Activated T-cell treated with anti-CD3 and anti-CD28 coated beads for 24 hours (primary cell): Measurements from ENCODE around the gene KLF13.

Experiments used
- DNase-seq: peaks from one replicate; pipeline ENCODE4 v3.0.0-alpha.2; 2020; ENCODE audit warnings: low read depth

KLF13 gene

GRCh38 chr15:31332681-31333071 is 6.0 kb downstream of the KLF13 start:
- DNase-seq = no peak

- no peak for DNase-seq
Observed at GRCh38 chr15:31333119-31333518, 6.5 kb downstream of the KLF13 start.

GRCh38 chr15:31333820-31334219 is 7.2 kb downstream of the KLF13 start:
- no peak for DNase-seq

- no peak for DNase-seq
Observed at GRCh38 chr15:31335989-31336592, 9.5 kb downstream of the KLF13 start.

GRCh38 chr15:31336593-31337295 is 10.1 kb downstream of the KLF13 start:
- DNase-seq = no peak

- no peak for DNase-seq
Observed at GRCh38 chr15:31337352-31338031, 10.9 kb downstream of the KLF13 start.

GRCh38 chr15:31338318-31338878 is 11.8 kb downstream of the KLF13 start:
- no peak for DNase-seq

- DNase-seq = no peak
Observed at GRCh38 chr15:31338879-31339557, 12.4 kb downstream of the KLF13 start.

- DNase-seq = no peak
Observed at GRCh38 chr15:31339558-31339895, 12.9 kb downstream of the KLF13 start.

GRCh38 chr15:31340047-31340446 is 13.4 kb downstream of the KLF13 start:
- no peak for DNase-seq

GRCh38 chr15:31340592-31340991 is 14.0 kb downstream of the KLF13 start:
- DNase-seq = no peak

GRCh38 chr15:31341071-31341470 is 14.4 kb downstream of the KLF13 start:
- no peak for DNase-seq

GRCh38 chr15:31341496-31342195 is 15.0 kb downstream of the KLF13 start:
- DNase-seq = no peak

- DNase-seq = no peak
Observed at GRCh38 chr15:31342381-31342780, 15.7 kb downstream of the KLF13 start.

- DNase-seq = no peak
Observed at GRCh38 chr15:31342781-31343626, 16.4 kb downstream of the KLF13 start.

GRCh38 chr15:31343831-31344230 is 17.2 kb downstream of the KLF13 start:
- DNase-seq = no peak

GRCh38 chr15:31344266-31344665 is 17.6 kb downstream of the KLF13 start:
- no peak for DNase-seq

- no peak for DNase-seq
Observed at GRCh38 chr15:31344823-31345605, 18.4 kb downstream of the KLF13 start.

GRCh38 chr15:31345606-31346366 is 19.2 kb downstream of the KLF13 start:
- no peak for DNase-seq
